Left renal cortex interstitium (tissue), 4 donors: ENCODE measurements around the gene HK3. TPM values are rescaled to one million over a fixed set of nuclear protein-coding genes. Genes with fewer than 3 reads are reported as not detected.

Experiments
- DNase-seq, 4 donors: peaks; one replicate each; pipeline ENCODE4 v3.0.0-alpha.2; 2013; ENCODE audit warnings: low read depth in 4 of 4, low spot score in 2 of 4, missing footprints in 1 of 4
- polyA plus RNA-seq, 4 donors: library from polyadenylated mRNA; unstranded; fragments of 120-200 nt; gene quantifications; one replicate each; pipeline ENCODE4 v1.2.1, GENCODE V29; 2013; ENCODE audit not compliant: insufficient read length in 4 of 4

HK3 gene
- under 1 TPM; 0.30 to 0.83 (median 0.64) TPM for polyA plus RNA-seq

- DNase-seq = no peak
Observed at GRCh38 chr5:176899296-176899891, at the start of gene HK3. Gene HK3 (minus strand): TSS chr5:176899346. CDS start chr5:176896159, 3,187 bp downstream.

DNA sequence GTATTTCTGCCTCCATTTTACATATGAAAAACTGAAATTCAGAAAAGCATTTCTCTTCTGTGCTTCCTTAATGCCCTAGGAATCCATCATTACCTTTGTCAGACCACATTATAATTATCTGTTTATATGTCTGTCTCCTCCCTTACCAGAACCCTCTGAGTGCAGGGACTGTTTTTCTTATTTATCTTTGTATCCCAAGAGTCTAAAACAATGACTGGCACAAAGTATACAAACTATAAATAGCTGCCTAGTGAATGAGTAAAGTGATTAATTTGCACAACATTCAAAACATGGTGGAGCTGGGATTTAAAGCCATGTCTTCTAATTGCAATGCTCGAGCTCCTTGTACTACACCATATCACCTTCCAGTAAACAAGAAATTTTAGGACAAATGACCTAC, 49.3 kb upstream of the HK3 start:
- DNase-seq = no peak

- no peak for DNase-seq
Observed at GRCh38 chr5:176947847-176948246, 48.7 kb upstream of the HK3 start.

GRCh38 chr5:176944268-176944667, 45.1 kb upstream of the HK3 start:
- no peak for DNase-seq

GRCh38 chr5:176943816-176944215, 44.7 kb upstream of the HK3 start:
- no peak for DNase-seq

GRCh38 chr5:176941951-176942350, 42.8 kb upstream of the HK3 start:
- no peak for DNase-seq

- DNase-seq = no peak
Observed at GRCh38 chr5:176938472-176938871, 39.3 kb upstream of the HK3 start.

GRCh38 chr5:176935017-176935416, 35.9 kb upstream of the HK3 start:
- no peak for DNase-seq

DNA sequence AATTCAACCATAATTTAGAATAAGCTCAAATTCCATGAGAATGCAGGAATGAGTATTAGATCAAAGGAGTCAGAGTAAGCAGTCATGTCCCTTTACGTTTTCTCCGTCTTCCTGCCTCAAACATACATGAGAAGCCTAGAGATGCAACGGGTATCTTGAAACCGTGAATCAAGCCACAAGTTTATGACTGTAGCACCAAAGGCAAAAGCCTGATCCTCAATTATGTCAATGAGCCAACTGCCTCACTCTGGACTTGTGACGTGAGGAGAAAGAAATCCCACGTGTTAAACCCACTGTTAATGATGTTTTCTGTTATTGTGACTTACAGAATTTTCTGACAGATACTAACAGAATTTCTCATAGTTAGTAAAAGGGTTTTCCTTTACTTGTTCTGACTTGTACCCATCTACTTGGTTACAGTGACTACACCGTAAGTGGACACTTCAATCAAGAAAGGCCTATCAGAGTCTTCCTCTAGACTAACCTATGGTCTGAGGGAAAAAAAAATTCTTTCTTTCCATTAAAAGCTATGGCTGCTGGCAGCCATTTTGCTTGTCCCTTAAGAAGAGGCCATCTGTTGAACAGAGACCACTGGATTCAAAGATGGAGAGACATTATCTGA, 35.3 kb upstream of the HK3 start:
- no peak for DNase-seq

GRCh38 chr5:176929654-176930053, 30.5 kb upstream of the HK3 start:
- DNase-seq = no peak

GRCh38 chr5:176927562-176927961, 28.4 kb upstream of the HK3 start:
- no peak for DNase-seq

DNA sequence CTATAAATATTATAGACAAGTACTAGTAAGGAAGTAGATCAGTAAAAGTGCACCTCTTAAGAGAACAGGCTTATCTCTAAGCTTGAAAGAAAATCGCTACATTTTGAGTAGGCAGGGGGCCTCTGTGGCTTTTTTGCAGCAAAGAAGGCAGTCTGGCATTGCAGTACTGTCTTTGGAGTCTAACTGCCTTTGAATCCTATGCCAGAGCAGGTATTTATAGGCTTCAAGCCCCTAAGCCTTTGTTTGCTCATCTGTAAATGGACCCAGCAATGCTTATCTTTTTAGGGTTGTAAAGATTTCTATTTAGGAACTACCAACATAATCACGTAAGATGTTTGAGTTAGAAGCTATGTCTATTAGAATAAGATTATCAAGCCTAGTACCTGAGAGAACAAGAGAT, 23.7 kb upstream of the HK3 start:
- no peak for DNase-seq

GRCh38 chr5:176921714-176922113, 22.6 kb upstream of the HK3 start:
- no peak for DNase-seq

- DNase-seq = no peak
Observed at GRCh38 chr5:176918613-176919012, 19.5 kb upstream of the HK3 start.

DNA sequence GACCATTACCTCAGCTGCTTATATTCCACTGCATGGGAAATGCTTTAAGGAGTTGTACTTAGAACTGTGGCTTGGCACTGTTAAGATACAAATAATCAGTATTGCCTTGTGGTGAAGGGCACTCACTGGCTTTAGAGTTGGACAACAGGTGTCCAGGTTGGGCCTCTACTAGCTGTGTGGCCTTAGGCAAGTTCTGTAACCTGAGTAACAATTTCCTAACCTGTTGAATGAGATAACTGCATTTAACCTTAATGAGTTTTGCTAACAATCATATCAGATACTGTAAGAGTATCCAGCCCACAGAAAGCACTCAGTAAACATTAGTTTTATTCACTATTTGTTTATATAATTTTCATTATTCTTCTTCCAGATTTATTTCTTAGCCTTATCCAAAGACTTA, 17.2 kb upstream of the HK3 start:
- no peak for DNase-seq

DNA sequence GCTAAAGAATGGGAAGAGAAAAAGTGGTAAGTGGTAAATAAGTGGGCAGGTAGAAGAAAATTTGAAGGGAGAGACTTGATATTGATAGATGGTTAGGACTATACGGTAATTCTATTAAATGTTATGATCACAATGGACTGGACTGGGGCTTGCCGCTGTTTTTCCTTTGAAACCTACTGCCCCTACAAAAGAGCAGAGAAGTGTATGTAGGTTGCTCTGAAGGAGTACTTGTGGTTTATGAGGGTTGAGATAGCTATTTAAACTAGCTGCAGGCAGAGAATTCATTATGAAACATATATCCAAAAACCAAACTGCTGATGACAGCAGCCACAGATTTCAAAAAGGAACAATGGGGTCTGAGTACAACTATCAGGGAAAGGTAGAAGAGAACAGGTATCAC, 16.8 kb upstream of the HK3 start:
- no peak for DNase-seq

DNA sequence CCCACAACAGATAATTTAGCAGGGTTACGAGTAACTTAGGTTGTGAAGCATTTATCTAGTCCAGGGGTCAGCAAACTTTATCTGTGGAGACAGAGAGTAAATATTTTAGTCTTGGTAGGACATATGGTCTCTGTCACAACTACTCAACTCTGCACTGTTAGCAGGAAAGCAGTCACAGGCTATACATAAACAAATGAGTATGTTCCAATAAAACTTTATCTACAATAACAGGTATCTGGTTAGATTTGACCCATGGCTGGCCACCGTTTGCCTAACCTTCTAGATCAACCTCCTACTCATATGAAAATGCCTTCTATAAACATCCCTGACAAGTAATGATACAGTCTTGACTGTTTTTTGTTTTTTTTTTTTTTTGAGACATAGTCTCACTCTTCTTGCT, 13.0 kb upstream of the HK3 start:
- no peak for DNase-seq

DNA sequence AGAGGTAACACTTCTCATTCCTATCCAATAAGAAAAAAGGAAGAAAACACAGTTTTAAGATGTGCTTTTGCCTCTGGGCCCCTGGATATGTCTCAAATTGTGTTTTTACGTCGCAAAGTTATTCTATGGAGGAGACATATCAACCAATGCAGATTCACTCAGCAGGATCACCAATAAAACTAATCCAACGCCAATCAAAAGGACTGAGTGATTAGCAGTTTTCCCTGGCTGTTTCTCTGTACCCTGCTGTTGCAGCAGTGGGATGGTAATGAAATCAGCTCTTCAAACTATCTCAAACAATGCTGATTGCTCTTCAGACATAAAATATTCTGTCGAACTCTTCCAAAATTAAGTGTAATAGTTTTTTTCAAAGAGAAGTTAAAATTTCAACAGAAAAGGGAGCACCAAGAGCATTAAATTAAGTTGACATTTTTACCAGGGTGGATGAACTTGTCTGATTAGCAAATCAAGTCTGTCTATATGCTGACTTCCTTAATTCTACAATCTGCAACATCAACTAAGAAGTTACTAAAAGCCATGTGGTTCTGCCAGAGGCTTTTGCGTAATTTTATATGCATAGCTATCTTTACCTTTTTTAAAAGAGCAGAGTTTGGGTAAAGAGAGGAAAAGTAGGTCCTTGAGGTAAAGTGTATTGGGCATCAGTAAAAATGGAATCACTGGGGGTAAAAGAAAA, 9.7 kb upstream of the HK3 start:
- DNase-seq = no peak

- no peak for DNase-seq
Observed at GRCh38 chr5:176906796-176907195, 7.7 kb upstream of the HK3 start.

GRCh38 chr5:176906126-176906525, 7.0 kb upstream of the HK3 start:
- DNase-seq = no peak

DNA sequence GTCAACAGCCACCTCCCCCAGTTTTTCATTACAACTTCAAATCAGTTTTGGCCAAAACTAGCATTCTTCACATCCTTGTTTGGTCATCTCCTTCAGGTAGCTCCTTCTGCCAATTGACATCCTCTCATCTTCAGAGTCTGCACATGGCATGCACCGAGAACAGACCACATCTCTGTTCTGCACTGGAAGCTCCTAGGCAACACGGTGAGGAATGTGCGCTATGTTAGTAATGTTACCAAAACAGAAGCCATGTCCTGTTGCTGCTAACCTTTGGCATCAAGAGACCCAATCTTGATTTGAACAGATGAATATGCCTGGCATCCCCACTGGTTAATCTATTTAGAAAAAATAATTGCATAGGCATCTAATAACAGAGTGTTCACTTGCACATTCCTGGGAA, 5.1 kb upstream of the HK3 start:
- no peak for DNase-seq
